HepG2 (cell line): ENCODE data around the gene STX4. TPM values are rescaled to one million over a fixed set of nuclear protein-coding genes. Genes with fewer than 3 reads are reported as not detected.

Experiments used
- AGO1 ChIP-seq: fragments of 200-400 bp; formaldehyde crosslinking; IDR thresholded peaks from 2 replicates; pipeline ENCODE4 v1.6.1; 2017; ENCODE audit warnings: mild to moderate bottlenecking, low read depth, low read length, moderate library complexity; ENCODE audit not compliant: poor library complexity, severe bottlenecking
- EHMT2 ChIP-seq: fragments of 200-600 bp; sonication (generic); IDR thresholded peaks from 2 replicates; pipeline ENCODE4 v1.7.0; 2017; ENCODE audit warnings: antibody characterized with exemption, low read depth, low read length, borderline replicate concordance
- GFI1 ChIP-seq: sonication (generic); formaldehyde crosslinking; IDR thresholded peaks from 2 replicates; pipeline ENCODE4 v1.5.0; 2020; ENCODE audit warnings: missing genetic modification reagents, mild to moderate bottlenecking, borderline replicate concordance
- HNRNPUL1 ChIP-seq: fragments of 200-400 bp; formaldehyde crosslinking; IDR thresholded peaks from 2 replicates; pipeline ENCODE4 v1.6.1; 2017; ENCODE audit warnings: low read depth, mild to moderate bottlenecking, low read length, moderate library complexity
- IKZF4 ChIP-seq: sonication (generic); formaldehyde crosslinking; IDR thresholded peaks from 2 replicates; pipeline ENCODE4 v1.5.1; 2020; ENCODE audit warnings: borderline replicate concordance, mild to moderate bottlenecking, low read depth, missing genetic modification reagents; ENCODE audit errors: not compliant biosample characterization
- IKZF5 ChIP-seq: IDR thresholded peaks from 2 replicates; pipeline ENCODE4 v1.6.1; 2018; ENCODE audit warnings: missing genetic modification reagents, mild to moderate bottlenecking, missing compliant biosample characterization
- ISX ChIP-seq: sonication (generic); formaldehyde crosslinking; conservative IDR thresholded peaks from 2 replicates; pipeline ENCODE4 v1.5.0; 2020; ENCODE audit warnings: missing genetic modification reagents
- KDM3A ChIP-seq: IDR thresholded peaks from 2 replicates; pipeline ENCODE4 v1.6.1; 2018; ENCODE audit warnings: low read depth, missing compliant biosample characterization
- LCORL ChIP-seq, 2 experiments: fragments of 450-650 bp in 1 of 2; sonication (generic) in 1 of 2; formaldehyde crosslinking in 1 of 2; IDR thresholded peaks; 2 replicates each; pipeline versions ENCODE4 v1.5.0 to v1.6.1; 2017 to 2020; ENCODE audit warnings: antibody characterized with exemption in 1 of 2, missing genetic modification reagents in 1 of 2
- MED8 ChIP-seq: sonication (generic); formaldehyde crosslinking; IDR thresholded peaks from 2 replicates; pipeline ENCODE4 v1.8.1; 2023; ENCODE audit warnings: mild to moderate bottlenecking, missing genetic modification reagents; ENCODE audit not compliant: insufficient replicate concordance
- MLX ChIP-seq: IDR thresholded peaks from 2 replicates; pipeline ENCODE4 v1.6.1; 2016
- NAIF1 ChIP-seq: sonication (generic); formaldehyde crosslinking; IDR thresholded peaks from 2 replicates; pipeline ENCODE4 v1.5.0; 2020; ENCODE audit warnings: mild to moderate bottlenecking, missing genetic modification reagents, borderline replicate concordance
- NFYC ChIP-seq: IDR thresholded peaks from 2 replicates; pipeline ENCODE4 v1.6.1; 2016; ENCODE audit warnings: missing genetic modification reagents, missing compliant biosample characterization
- PLRG1 ChIP-seq: fragments of 450-650 bp; conservative IDR thresholded peaks from 2 replicates; pipeline ENCODE4 v1.6.1; 2016
- ZFAT ChIP-seq: sonication (generic); formaldehyde crosslinking; conservative IDR thresholded peaks from 2 replicates; pipeline ENCODE4 v1.8.1; 2023; ENCODE audit warnings: missing genetic modification reagents, inconsistent platforms
- ZFP41 ChIP-seq: sonication (generic); formaldehyde crosslinking; IDR thresholded peaks from 2 replicates; pipeline ENCODE4 v1.4.0; 2020; ENCODE audit warnings: mild to moderate bottlenecking, missing genetic modification reagents, borderline replicate concordance
- ZNF12 ChIP-seq: sonication (generic); formaldehyde crosslinking; IDR thresholded peaks from 2 replicates; pipeline ENCODE4 v1.5.0; 2020; ENCODE audit warnings: missing genetic modification reagents
- ZNF333 ChIP-seq: sonication (generic); formaldehyde crosslinking; IDR thresholded peaks from 2 replicates; pipeline ENCODE4 v1.4.0; 2020; ENCODE audit warnings: mild to moderate bottlenecking, missing genetic modification reagents, borderline replicate concordance
- ZNF430 ChIP-seq: sonication (generic); formaldehyde crosslinking; IDR thresholded peaks from 2 replicates; pipeline ENCODE4 v1.9.0; 2021; ENCODE audit warnings: mild to moderate bottlenecking, missing genetic modification reagents
- ZNF44 ChIP-seq: sonication (generic); formaldehyde crosslinking; IDR thresholded peaks from 2 replicates; pipeline ENCODE4 v1.5.1; 2020; ENCODE audit warnings: mild to moderate bottlenecking, missing genetic modification reagents
- ZNF552 ChIP-seq: sonication (generic); formaldehyde crosslinking; IDR thresholded peaks from 2 replicates; pipeline ENCODE4 v1.9.0; 2022; ENCODE audit warnings: missing genetic modification reagents, mild to moderate bottlenecking, borderline replicate concordance
- ZNF737 ChIP-seq: sonication (generic); formaldehyde crosslinking; IDR thresholded peaks from 2 replicates; pipeline ENCODE4 v1.5.0; 2020; ENCODE audit warnings: missing genetic modification reagents, mild to moderate bottlenecking, borderline replicate concordance
- ZNF749 ChIP-seq: sonication (generic); formaldehyde crosslinking; IDR thresholded peaks from 2 replicates; pipeline ENCODE4 v1.8.0; 2022; ENCODE audit warnings: mild to moderate bottlenecking, missing genetic modification reagents, moderate library complexity, borderline replicate concordance
- ZXDC ChIP-seq: sonication (generic); formaldehyde crosslinking; IDR thresholded peaks from 2 replicates; pipeline ENCODE4 v1.5.0; 2020; ENCODE audit warnings: mild to moderate bottlenecking, missing genetic modification reagents
- polyA plus RNA-seq, 8 experiments: library from polyadenylated mRNA; depleted of rRNA in 3 of 8; stranded (reverse) in 7 of 8; unstranded in 1 of 8; fragments of >200 nt; fragmentation: Illumina TruSeq in 4 of 8; extraction: Trizol in 4 of 8; gene quantifications; 2 replicates each; pipeline versions ENCODE4 v1.2.1 to v1.2.3, GENCODE V29; 2011 to 2016; ENCODE audit warnings: low read depth in 4 of 8, missing spikeins in 1 of 8, mixed read lengths in 1 of 8; ENCODE audit not compliant: insufficient read depth in 1 of 8
- total RNA-seq, 5 experiments: library from RNA; depleted of rRNA; stranded (reverse); fragments of >200 nt; fragmentation: Illumina TruSeq; extraction: Trizol; gene quantifications; 2 replicates each; pipeline ENCODE4 v1.2.3, GENCODE V29; 2016; ENCODE audit warnings: low read depth in 1 of 5

STX4 gene
- total and polyA plus RNA-seq, 2 of the 13 experiments (the other 11 are each of a cell fraction or from before 2014, with no cell fraction given), result 29.2 to 34.6 TPM

- TF ChIP-seq NFYC (peak; percentile 44), MLX (CRISPR knock-in tag) (no peak; the same call in 1 of the 2 replicates), IKZF4 (CRISPR knock-in tag) (peak; percentile 93), ZXDC (CRISPR knock-in tag) (no peak), ZNF552 (0 out of 2 replicates have a peak, but pooled peaks have one; percentile 13), GFI1 (CRISPR knock-in tag) (0 out of 2 replicates have a peak, but pooled peaks have one; percentile 36), ZNF737 (CRISPR knock-in tag) (no peak; the same call in 1 of the 2 replicates), ZNF430 (CRISPR knock-in tag) (peak; percentile 26; the same call in 1 of the 2 replicates), NAIF1 (CRISPR knock-in tag) (peak; percentile 50; the same call in 1 of the 2 replicates), ZNF333 (peak; percentile 88), PLRG1 (no peak), ZFAT (CRISPR knock-in tag) (no peak), ZNF44 (CRISPR knock-in tag) (peak; percentile 88; the same call in 1 of the 2 replicates), ZFP41 (CRISPR knock-in tag) (no peak), KDM3A (CRISPR knock-in tag) (peak; percentile 51; the same call in 1 of the 2 replicates), EHMT2 (no peak), HNRNPUL1 (no peak), ISX (CRISPR knock-in tag) (no peak), AGO1 (no peak), LCORL (IDR thresholded peaks at IDR 0.05) (no peak), LCORL (CRISPR knock-in tag; IDR thresholded peaks at IDR 0.05) (peak; percentile 12; the same call in 1 of the 2 replicates), ZNF749 (CRISPR knock-in tag) (no peak), IKZF5 (0 out of 2 replicates have a peak, but pooled peaks have one; percentile 19), ZNF12 (CRISPR knock-in tag) (no peak), MED8 (peak; percentile 21)
Measured at GRCh38 chr16:31033709-31034492, 543 bp downstream of the STX4 start (continued).
